G401 (cell line): ENCODE results near the gene PMAIP1. TPM values are rescaled to one million over a fixed set of nuclear protein-coding genes. Genes with fewer than 3 reads are reported as not detected.
"Not testable (repeated sequence)": the region's sequence is repeated elsewhere in the genome, so short reads cannot be mapped to it uniquely, and the experiment has no call there.

Source experiments
- DNase-seq: peaks from one replicate; pipeline ENCODE4 v3.0.0-alpha.2; 2015; ENCODE audit warnings: low spot score
- in situ Hi-C: cut with HindIII; loops from 2 replicates; pipeline ENCODE4 v1.10.0; 2016; ENCODE audit warnings: low sequenced_read_pairs, mixed read lengths
- total RNA-seq: library from RNA; depleted of rRNA; stranded (reverse); fragments of >200 nt; shearing (Covaris generic); gene quantifications from 2 replicates; pipeline ENCODE4 v1.2.3, GENCODE V29; 2014

PMAIP1 gene
- total RNA-seq, 1 experiment from 2014 or later, result 0.27 TPM

GRCh38 chr18:59881728-59882656, 17.8 kb upstream of the PMAIP1 start:
- DNase-seq, result no peak
- in situ Hi-C loops, result no loop called here

GRCh38 chr18:59884351-59884750, 15.4 kb upstream of the PMAIP1 start:
- no peak for DNase-seq
- in situ Hi-C loops, result no loop called here

- in situ Hi-C loops, result no loop called here
- no peak for DNase-seq
Measured at GRCh38 chr18:59885579-59886163, 14.1 kb upstream of the PMAIP1 start.

- DNase-seq, in situ Hi-C loops: not testable (repeated sequence)
Measured at GRCh38 chr18:59886399-59886798, 13.4 kb upstream of the PMAIP1 start.

- no peak for DNase-seq
- in situ Hi-C loops, result no loop called here
Measured at GRCh38 chr18:59892123-59892522, 7.7 kb upstream of the PMAIP1 start.

- DNase-seq, result no peak
- in situ Hi-C loops, result no loop called here
Measured at GRCh38 chr18:59893971-59894370, 5.8 kb upstream of the PMAIP1 start.

- no peak for DNase-seq
- in situ Hi-C loops, result no loop called here
Measured at GRCh38 chr18:59897321-59897954, 2.4 kb upstream of the PMAIP1 start.

GRCh38 chr18:59898093-59898492, 1.7 kb upstream of the PMAIP1 start:
- in situ Hi-C loops, result no loop called here
- no peak for DNase-seq

GRCh38 chr18:59898609-59899297, 1.0 kb upstream of the PMAIP1 start:
- in situ Hi-C loops, result no loop called here
- DNase-seq, result no peak

GRCh38 chr18:59900222-59901128, 679 bp downstream of the PMAIP1 start:
- in situ Hi-C loops, result no loop called here
- no peak for DNase-seq

- no peak for DNase-seq
- in situ Hi-C loops, result no loop called here
Measured at GRCh38 chr18:59902131-59902992, 2.6 kb downstream of the PMAIP1 start.

- no peak for DNase-seq
- in situ Hi-C loops, result no loop called here
Measured at GRCh38 chr18:59902993-59903610, 3.3 kb downstream of the PMAIP1 start.

GRCh38 chr18:59904011-59904601, 4.3 kb downstream of the PMAIP1 start:
- in situ Hi-C loops, result no loop called here
- DNase-seq, result no peak

- no peak for DNase-seq
- in situ Hi-C loops, result no loop called here
Measured at GRCh38 chr18:59905686-59906091, 5.9 kb downstream of the PMAIP1 start.

GRCh38 chr18:59906203-59906602, 6.4 kb downstream of the PMAIP1 start:
- no peak for DNase-seq
- in situ Hi-C loops, result no loop called here

- in situ Hi-C loops, result no loop called here
- no peak for DNase-seq
Measured at GRCh38 chr18:59907172-59907571, 7.4 kb downstream of the PMAIP1 start.

- in situ Hi-C loops, result no loop called here
- DNase-seq, result no peak
Measured at GRCh38 chr18:59907660-59908059, 7.9 kb downstream of the PMAIP1 start.
